ENCODE data around the gene APOA5. TPM values are rescaled to one million over a fixed set of nuclear protein-coding genes. Genes with fewer than 3 reads are reported as not detected.
"Not testable (repeated sequence)": the region's sequence is repeated elsewhere in the genome, so short reads cannot be mapped to it uniquely, and the experiment has no call there.

Gene APOA5, protein sequence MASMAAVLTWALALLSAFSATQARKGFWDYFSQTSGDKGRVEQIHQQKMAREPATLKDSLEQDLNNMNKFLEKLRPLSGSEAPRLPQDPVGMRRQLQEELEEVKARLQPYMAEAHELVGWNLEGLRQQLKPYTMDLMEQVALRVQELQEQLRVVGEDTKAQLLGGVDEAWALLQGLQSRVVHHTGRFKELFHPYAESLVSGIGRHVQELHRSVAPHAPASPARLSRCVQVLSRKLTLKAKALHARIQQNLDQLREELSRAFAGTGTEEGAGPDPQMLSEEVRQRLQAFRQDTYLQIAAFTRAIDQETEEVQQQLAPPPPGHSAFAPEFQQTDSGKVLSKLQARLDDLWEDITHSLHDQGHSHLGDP
- polyA plus RNA-seq (ENCODE audit: insufficient read depth in 1 of 5, insufficient read length in 5 of 5, low replicate concordance in 1 of 5): under 1 TPM in 1 of 5 donors, not detected in 4; 0.09 TPM
- long read RNA-seq, donor 1: 0 reads
- long read RNA-seq, donor 2: 0 reads
- long read RNA-seq, donor 3: 0 reads
- long read RNA-seq, donor 4: 0 reads
- long read RNA-seq, donor 5: 0 reads
- long read RNA-seq, donor 6: 0 reads
- long read RNA-seq, donor 7: 0 reads
- long read RNA-seq, donor 8: 0 reads

DNA sequence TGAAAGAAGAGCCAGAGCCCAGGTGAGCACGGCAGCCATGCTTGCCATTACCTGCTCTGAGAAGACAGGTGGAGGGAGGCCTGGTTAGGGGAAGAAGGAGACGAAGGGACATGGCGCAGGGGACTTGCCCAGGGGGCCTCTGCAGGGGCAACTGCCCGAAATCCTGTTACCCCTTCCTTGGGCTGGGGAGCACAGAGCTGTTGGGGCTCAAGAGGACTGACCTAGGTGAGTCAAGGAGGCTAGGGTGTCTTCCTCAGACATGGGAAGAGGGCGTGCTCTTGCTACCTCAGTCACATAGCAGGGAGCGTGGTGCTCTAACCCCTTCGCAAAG, at the start of gene APOA5:
Gene APOA5 (minus strand): TSS at position 67 of the 331 bp plus-strand sequence. CDS start 19 bp downstream, at position 48.
- no peak for DNase-seq

DNA sequence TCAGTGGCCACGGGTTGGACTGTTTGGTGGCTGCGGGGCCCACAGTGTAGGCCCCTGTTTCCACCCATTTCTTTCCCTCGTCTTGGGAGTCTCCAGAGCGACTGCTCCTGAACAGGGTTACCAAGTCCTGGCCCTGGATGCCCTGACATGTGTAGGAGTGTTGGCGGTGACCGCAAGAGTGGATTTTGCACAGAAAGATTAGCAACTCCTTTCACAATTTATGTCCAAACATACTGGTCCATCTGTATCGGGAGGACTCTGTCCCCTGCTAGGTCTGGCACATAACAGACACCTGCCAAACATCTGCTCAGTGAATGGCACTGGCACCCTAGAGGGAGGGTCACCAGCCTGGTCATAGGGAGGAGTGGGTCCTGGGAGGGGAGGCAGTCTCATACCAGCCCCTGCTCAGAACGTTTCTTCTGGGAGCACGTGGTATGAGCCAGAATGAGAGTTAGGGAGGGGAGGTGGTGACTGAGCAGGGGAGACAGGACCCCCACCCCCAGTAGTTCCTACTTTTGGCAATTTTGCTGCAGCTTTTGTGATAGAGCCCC, 49.1 kb upstream of the APOA5 start:
- DNase-seq: no peak

DNA sequence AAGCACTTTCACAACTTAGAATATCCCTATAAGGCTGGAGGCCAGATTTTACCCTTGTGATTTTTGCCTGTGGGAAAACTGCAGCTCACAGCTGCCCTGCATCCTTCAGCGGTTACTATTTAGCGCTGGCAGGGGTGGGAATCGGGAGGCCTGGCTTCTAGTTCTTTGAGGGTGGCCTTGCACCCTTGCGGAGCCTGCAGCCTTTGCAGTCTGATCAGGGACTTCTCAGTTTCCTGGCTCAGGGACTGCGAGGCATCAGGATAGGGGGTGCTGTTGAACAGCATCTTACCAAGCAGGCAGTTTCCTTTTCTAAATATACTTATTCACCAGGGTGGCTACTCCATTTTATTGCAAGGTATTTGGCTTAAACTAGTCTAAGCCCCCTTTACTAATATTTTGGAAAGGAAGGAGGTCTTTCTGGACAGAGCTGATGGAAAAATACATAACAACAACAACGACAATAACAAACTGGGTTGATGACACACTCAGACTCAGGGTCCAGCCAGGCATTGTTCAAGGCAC, 48.6 kb upstream of the APOA5 start:
- DNase-seq: peak in 1 of 2 donors; percentile 48

DNA sequence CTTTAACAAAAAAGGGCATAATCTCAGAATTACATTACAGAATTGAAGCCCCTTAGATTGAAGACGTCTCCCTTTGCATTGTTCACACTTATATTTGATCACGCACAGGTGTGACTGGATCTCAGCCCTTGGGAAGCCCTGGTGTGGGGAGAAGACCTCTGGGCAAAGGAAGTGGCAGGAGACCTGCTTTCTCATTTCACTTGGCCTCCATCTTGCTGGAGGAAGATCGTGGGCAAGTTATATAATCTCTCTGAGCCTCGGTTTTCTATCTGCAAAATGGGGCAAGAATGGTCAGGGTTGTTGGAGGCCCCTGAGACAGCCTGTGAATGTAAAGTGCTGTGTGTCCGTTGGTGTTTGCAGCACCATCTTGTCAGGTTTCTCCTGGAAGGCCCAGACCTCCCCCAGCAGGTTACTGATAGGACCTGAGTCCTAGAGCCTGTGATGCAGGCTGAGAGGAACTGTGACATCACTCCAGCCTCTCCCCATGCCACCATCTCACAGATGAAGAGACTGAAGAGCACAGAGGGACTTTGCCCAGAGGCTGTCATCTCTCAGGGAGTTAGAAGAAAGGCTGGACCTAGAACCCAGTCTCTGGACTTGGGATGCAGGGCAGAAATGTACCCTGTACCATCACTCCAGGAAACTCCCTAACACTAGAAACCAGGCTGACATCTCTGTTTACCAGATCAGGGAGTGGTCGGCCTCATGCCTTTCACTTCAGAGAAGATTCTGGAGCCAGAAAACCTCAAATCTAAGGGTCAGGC, 46.8 kb upstream of the APOA5 start:
- DNase-seq: no peak

DNA sequence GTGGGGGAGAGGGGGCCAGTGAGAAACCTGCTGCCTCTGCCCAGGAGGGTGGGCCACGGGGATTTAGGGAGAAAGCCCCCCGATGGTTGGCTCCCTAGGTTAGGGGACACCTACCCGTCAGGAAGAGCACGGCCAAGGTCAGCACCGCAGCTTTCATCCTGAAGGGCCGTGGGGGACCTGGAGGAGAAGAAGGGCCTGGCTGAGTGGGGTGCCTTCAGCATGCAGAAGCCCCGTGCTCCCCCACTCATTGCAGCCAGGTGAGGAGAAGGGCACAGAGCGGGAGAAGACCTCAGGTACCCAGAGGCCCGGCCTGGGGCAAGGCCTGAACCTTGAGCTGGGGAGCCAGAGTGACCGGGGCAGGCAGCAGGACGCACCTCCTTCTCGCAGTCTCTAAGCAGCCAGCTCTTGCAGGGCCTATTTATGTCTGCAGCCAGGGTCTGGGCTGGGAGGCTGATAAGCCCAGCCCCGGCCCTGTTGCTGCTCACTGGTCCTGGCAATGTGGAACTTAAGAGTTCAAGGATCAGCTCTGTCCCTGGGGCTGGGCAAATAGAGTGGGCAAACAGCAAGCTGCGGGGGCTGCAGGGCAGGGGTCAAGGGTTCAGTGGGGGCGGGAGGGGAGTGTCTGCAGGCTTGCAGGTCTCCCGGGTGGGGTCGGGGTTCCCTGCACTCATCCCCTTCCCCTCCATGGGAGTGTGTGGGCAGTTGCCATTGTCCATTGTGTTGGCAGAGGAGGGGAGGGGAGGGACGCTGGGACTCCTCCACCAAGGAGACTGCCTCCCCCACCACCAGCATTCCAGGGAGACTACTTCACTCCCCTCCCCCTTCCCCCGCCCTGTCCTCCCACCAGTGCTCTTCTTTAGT, 45.8 kb upstream of the APOA5 start, which contains the start of gene APOA1:
Gene APOA1 (minus strand): TSS at position 392 of the 861 bp plus-strand sequence. CDS start 235 bp downstream, at position 157.
- DNase-seq: no peak

DNA sequence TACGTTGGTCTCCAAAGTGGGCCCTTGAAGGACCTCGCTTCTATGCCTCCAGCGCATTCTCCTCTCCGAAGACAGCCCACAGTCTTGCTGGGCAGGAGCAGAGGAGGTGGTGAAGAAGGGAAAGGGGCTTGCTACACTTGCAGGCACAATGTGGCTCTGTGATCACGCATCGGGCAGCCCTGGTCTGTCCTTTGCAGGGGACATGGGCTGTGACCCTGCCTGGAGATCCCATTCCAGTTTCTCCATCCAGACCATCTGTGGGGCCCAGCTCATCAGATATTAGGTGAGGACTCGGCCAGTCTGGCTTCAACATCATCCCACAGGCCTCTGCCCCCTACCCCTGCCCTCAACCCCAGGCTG, 44.9 kb upstream of the APOA5 start:
- no peak for DNase-seq

DNA sequence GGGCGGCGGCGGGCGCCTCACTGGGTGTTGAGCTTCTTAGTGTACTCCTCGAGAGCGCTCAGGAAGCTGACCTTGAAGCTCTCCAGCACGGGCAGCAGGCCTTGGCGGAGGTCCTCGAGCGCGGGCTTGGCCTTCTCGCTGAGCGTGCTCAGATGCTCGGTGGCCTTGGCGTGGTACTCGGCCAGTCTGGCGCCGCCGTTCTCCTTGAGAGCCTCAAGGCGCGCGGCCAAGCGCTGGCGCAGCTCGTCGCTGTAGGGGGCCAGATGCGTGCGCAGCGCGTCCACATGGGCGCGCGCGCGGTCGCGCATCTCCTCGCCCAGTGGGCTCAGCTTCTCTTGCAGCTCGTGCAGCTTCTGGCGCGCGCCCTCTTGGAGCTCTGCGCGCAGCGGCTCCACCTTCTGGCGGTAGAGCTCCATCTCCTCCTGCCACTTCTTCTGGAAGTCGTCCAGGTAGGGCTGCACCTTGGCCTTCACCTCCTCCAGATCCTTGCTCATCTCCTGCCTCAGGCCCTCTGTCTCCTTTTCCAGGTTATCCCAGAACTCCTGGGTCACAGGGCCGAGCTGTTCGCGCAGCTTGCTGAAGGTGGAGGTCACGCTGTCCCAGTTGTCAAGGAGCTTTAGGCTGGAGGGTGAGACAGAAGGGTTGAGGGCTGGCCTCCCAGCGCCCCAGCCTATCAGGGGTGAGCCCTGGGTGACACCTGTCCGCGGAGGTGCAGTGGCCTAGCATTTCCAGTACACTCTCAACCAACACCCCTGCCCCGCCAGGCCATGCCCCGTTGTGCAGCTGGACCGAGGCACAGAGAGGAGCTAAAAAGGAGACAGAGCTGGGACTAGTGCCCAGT, 44.3 kb upstream of the APOA5 start:
- peak; percentile 99 for DNase-seq

DNA sequence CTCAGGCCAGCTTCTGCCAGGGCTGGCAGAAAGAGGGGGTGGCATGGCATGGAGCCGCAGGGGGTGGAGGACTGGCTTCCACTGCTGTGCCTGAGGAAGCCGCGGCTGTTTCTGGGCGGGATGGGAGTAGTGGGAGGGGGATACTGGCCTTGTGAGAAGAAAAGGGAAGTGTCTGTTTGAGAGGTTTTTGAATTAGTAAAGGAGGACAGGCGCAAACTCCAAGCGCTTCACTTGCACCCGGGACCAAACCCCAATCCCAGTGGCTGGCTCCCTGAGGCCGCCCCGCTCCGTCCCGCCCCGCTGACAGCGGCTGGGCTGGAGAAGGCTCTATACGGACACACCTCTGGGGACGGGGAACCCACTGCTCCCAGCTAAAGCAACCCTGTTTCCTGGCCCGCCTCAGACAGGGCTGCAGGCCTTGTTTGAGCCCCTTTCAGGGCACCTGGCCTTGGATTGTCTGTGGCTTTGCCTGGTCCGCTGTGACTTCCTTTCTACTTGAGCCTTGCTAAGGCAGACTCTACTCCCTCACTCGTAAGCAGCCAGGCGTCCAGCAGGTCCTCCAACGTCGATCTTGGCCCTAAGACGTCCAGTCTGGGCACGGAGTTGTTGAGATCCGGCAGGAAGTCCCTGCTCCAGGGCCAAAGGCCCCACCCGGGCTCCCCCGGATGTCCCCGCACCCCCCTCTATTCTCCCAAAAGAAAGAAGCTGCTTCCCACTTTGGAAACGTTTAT, 43.5 kb upstream of the APOA5 start:
- no peak for DNase-seq

DNA sequence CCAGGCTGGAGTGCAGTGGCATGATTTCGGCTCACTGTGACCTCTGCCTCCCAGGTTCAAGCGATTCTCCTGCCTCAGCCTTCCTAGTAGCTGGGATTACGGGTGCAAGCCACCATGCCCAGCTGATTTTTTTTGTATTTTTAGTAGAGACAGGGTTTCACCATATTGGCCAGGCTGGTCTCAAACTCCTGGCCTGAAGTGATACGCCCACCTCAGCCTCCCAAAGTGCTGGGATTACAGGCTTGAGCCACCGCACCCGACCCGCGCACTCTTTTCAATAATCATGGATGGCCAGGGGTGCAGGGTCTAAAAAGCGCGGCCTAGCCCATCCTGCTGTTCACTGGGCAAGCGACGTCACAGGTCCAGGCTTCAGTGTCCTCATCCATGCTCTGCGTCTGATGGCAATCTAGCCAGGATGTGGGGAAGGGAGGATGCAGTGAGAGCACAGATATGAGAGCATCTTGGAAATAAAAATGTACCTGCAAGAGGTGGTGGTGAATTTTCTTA, 42.9 kb upstream of the APOA5 start:
- DNase-seq: not testable (repeated sequence)

DNA sequence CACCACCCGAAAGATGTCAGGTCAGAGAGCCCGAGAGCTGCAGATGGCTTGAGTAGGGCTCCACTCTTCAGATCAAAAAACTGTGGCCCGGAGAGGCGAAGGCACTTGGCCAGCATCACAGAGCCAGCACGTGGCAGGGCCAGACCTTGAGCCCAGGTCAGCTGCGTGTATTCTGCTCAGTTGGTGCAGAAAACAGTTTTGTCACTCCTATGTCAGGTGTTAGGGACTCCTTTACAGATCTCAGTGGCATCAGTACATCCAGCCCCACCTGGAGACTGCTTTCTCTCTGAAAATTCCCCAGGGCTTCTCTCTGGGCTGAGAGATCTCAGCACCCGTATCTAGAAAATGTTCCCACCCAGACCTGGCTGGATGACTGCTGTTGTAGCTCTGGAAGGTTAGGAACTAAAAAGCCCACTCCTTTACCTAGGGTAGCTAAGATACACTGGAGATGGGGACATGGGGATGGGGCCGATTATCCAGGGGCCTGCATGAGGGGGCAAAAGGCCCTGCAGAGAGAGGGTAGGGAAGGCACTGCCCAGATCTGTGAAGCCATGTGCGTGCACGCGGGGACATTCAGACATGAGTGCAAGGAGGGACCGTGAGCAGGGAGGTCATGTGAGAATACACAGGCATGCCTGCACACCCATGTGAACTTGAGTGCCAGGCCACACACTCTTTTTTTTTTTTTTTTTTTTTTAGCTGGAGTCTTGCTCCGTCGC, 42.3 kb upstream of the APOA5 start:
- DNase-seq: no peak

DNA sequence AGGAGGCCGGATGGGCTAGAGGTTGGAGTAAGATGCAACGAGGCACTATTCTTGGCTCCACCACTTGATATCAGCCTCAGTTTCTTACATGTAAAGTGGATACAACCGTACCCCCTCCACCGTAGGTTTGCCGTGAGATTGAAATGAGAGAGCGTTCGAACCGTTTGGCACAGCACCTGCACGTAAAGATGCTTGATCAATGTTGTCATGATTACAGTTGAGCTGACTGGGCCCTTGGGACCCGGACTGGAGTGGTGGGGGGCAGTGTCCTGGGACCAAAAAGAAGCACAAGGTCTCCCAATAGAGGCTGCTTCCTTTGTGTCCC, 41.8 kb upstream of the APOA5 start:
- DNase-seq: no peak

DNA sequence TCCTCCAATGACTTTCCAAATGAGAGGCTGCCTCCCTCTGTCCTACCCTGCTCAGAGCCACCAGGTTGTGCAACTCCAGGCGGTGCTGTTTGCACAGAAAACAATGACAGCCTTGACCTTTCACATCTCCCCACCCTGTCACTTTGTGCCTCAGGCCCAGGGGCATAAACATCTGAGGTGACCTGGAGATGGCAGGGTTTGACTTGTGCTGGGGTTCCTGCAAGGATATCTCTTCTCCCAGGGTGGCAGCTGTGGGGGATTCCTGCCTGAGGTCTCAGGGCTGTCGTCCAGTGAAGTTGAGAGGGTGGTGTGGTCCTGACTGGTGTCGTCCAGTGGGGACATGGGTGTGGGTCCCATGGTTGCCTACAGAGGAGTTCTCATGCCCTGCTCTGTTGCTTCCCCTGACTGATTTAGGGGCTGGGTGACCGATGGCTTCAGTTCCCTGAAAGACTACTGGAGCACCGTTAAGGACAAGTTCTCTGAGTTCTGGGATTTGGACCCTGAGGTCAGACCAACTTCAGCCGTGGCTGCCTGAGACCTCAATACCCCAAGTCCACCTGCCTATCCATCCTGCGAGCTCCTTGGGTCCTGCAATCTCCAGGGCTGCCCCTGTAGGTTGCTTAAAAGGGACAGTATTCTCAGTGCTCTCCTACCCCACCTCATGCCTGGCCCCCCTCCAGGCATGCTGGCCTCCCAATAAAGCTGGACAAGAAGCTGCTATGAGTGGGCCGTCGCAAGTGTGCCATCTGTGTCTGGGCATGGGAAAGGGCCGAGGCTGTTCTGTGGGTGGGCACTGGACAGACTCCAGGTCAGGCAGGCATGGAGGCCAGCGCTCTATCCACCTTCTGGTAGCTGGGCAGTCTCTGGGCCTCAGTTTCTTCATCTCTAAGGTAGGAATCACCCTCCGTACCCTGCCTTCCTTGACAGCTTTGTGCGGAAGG, 40.9 kb upstream of the APOA5 start:
- DNase-seq: no peak

DNA sequence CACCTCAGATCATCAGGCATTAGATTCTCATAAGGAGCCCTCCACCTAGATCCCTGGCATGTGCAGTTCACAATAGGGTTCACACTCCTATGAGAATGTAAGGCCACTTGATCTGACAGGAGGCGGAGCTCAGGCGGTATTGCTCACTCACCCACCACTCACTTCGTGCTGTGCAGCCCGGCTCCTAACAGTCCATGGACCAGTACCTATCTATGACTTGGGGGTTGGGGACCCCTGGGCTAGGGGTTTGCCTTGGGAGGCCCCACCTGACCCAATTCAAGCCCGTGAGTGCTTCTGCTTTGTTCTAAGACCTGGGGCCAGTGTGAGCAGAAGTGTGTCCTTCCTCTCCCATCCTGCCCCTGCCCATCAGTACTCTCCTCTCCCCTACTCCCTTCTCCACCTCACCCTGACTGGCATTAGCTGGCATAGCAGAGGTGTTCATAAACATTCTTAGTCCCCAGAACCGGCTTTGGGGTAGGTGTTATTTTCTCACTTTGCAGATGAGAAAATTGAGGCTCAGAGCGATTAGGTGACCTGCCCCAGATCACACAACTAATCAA, 40.2 kb upstream of the APOA5 start:
- DNase-seq: no peak

DNA sequence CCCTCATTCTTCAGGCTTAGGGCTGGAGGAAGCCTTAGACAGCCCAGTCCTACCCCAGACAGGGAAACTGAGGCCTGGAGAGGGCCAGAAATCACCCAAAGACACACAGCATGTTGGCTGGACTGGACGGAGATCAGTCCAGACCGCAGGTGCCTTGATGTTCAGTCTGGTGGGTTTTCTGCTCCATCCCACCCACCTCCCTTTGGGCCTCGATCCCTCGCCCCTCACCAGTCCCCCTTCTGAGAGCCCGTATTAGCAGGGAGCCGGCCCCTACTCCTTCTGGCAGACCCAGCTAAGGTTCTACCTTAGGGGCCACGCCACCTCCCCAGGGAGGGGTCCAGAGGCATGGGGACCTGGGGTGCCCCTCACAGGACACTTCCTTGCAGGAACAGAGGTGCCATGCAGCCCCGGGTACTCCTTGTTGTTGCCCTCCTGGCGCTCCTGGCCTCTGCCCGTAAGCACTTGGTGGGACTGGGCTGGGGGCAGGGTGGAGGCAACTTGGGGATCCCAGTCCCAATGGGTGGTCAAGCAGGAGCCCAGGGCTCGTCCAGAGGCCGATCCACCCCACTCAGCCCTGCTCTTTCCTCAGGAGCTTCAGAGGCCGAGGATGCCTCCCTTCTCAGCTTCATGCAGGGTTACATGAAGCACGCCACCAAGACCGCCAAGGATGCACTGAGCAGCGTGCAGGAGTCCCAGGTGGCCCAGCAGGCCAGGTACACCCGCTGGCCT, 38.7 kb upstream of the APOA5 start:
- no peak for DNase-seq

DNA sequence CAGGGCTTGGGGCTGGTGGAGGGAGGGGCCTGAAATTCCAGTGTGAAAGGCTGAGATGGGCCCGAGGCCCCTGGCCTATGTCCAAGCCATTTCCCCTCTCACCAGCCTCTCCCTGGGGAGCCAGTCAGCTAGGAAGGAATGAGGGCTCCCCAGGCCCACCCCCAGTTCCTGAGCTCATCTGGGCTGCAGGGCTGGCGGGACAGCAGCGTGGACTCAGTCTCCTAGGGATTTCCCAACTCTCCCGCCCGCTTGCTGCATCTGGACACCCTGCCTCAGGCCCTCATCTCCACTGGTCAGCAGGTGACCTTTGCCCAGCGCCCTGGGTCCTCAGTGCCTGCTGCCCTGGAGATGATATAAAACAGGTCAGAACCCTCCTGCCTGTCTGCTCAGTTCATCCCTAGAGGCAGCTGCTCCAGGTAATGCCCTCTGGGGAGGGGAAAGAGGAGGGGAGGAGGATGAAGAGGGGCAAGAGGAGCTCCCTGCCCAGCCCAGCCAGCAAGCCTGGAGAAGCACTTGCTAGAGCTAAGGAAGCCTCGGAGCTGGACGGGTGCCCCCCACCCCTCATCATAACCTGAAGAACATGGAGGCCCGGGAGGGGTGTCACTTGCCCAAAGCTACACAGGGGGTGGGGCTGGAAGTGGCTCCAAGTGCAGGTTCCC, 38.0 kb upstream of the APOA5 start, which contains the start of gene APOC3:
Gene APOC3 (plus strand): TSS at position 383 of the 659 bp plus-strand sequence. CDS start 676 bp downstream, outside the sequence.
- DNase-seq: no peak
